ENCODE results near the gene SVIL.
"Not testable (repeated sequence)": the region's sequence is repeated elsewhere in the genome, so short reads cannot be mapped to it uniquely, and the experiment has no call there.

SVIL gene

GRCh38 chr10:29567003-29567402, 67.8 kb downstream of the SVIL start:
- no peak for DNase-seq

DNA sequence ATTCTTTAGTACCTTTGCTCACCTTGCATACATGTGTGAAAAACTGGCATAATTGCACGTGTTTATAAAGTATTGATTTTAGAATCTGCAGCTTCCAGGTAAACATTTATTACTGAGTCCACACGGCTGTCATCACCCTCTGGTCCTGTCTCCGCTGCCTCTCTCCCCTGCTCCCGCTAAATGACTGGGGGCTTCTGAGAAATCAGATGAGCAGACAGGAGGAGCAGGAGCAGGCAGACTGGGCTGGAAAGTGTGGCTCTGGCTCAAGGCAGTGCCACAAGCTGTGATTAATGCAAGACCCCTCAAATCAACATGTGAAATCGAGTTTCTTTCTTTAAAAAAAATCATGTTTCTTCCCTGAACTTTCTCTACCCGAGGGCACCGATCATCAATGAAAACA, 68.6 kb downstream of the SVIL start:
- not testable (repeated sequence) for DNase-seq

DNA sequence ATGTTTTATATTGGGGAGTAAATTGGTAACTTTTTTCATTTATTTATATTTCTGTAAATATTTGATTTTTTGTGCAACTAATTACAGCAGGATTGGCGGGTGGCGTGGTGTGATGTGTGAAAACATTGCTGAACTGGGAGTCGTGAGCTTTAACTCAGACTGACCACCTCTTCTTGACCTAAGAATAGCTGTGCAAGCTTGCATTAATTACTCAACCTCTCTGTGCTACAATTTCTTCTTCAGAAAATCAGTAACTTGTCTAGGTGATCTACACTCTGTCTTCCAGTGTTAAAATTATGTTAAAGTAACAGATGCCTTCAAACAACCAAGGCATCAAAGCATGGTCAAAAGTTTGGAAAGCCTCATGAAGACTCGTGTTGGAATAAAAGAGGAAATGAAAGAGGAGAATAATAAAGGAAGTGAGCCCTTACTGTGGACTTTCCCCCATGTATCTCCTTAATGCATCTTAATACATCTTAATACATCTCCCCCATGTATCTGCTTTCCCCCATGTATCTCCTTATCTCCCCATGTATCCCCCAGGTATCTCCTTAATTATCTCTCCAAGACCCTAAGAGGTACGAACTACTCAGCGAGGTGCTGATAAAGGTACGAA, 71.2 kb downstream of the SVIL start:
- no peak for DNase-seq

- not testable (repeated sequence) for DNase-seq
These were observed 71.8 kb downstream of the SVIL start for GRCh38 chr10:29563006-29563405.

DNA sequence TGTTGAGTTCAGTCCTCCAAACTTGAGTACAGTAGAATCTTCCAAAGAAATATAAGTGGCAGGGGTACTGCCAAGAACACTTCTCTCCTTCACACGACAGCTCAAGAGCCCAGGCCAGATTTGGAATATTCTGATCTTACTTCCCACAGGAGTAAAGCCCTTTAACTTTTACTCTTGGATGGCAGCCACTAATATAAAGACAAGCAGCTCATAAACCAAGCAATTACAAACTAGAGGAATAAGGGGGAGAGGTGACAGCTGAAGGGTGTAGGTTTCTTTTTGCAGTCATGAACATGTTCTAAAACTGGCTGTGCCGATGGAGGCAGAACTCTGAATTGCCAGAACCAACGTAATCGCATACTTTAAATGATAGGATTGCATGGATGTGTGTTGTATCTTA, 74.8 kb downstream of the SVIL start:
- peak; percentile 51 for DNase-seq

DNA sequence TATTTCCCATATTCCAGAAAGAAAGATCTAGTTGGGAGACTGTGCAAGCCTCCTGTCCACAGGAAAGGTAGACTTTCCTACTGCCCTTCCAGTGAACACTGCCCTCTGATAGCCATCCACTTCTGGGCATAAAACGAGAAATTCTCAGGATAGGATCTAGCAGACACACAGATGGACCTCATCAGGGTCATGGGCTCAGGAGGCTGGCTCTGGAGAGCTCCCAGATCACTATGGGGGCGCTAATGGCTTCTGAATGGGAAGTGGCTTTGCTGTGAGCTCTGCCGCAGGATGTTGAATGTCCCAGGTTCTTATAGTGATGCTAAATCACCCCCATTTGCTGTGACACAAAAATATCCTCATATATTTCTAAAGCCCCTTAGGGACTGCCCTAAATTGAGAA, 77.1 kb downstream of the SVIL start:
- no peak for DNase-seq

- no peak for DNase-seq
These were observed 78.9 kb downstream of the SVIL start for GRCh38 chr10:29555746-29556481.

DNA sequence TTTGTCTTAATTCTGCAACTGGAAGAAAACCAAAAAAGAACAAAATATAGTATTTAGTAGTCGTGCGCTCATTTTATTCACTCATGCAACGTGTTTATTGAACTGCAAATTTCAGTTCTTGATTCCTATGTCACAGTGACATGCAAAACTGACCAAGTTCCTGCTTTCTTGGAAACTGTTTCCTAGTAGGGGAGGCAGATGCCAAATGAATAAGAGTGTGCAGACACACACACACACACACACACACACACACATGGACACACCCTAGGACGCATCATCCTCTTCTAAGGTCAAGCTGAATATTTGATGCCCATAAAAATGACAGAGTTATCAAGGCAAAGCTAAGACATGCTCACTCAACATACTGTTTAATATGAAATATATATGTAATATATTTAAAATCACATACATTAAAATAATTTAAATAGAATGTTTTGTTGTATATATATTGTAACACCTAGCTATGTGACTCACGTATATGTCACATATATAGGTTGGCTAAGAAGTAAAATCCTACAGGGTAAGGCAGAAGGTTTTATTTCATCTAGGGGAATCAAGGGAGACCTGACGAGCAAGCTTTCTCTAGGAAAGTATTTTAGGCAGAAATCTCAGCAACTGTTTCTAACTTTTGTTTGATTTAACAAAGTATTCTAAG, 79.6 kb downstream of the SVIL start:
- no peak for DNase-seq

GRCh38 chr10:29554660-29555059, 80.1 kb downstream of the SVIL start:
- no peak for DNase-seq

- DNase-seq, result no peak
These were observed 81.1 kb downstream of the SVIL start for GRCh38 chr10:29553544-29554250.

- DNase-seq, result not testable (repeated sequence)
These were observed 81.7 kb downstream of the SVIL start for GRCh38 chr10:29553116-29553515.

- not testable (repeated sequence) for DNase-seq
These were observed 85.3 kb downstream of the SVIL start for GRCh38 chr10:29549493-29549892.

- DNase-seq, result no peak
These were observed 87.9 kb downstream of the SVIL start for GRCh38 chr10:29546773-29547313.

DNA sequence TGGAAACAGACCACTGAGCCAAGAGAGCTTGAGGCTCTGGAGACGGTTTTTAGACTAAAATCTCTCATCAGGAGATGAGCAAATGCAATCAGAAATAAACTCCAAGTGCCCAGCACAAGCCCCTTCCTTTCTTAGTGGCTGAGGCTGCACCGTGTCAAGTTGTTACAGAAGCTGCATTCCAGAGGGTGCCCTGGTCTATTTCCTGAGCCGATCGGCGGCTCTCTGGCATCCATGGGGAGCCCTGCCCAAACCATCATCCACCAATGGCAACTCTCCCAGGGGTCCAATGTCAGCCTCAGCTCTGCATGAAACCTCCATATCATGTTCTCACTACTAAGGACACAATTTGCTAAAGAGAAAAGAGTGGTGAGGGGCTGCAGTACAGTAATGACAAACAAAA, 89.6 kb downstream of the SVIL start:
- no peak for DNase-seq

- no peak for DNase-seq
These were observed 91.1 kb downstream of the SVIL start for GRCh38 chr10:29543715-29544114.

- DNase-seq, result no peak
These were observed 92.0 kb downstream of the SVIL start for GRCh38 chr10:29542723-29543122.

- DNase-seq, result no peak
These were observed 93.2 kb downstream of the SVIL start for GRCh38 chr10:29541422-29542210.

DNA sequence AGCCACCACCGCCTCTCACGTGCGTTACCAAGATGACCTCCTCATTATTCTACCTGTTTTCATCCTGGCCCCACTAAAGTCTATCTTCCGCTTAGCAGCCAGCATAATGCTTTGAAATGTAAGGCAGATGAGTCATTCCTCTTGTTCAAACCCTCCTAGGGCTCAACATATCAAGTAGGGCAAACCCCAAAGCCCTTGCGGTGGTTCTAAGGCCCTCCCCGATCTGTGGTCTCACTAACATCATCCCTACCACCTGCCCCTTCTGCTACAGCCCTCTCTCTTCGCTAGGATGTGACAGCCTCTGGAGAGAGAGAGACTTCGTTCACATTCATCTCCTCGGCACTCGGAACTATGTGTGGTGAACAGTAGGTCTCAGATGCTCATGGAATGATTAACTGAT, 94.8 kb downstream of the SVIL start:
- DNase-seq, result no peak

- DNase-seq, result no peak
These were observed 95.4 kb downstream of the SVIL start for GRCh38 chr10:29539412-29539811.

GRCh38 chr10:29537799-29538198, 97.0 kb downstream of the SVIL start:
- no peak for DNase-seq

DNA sequence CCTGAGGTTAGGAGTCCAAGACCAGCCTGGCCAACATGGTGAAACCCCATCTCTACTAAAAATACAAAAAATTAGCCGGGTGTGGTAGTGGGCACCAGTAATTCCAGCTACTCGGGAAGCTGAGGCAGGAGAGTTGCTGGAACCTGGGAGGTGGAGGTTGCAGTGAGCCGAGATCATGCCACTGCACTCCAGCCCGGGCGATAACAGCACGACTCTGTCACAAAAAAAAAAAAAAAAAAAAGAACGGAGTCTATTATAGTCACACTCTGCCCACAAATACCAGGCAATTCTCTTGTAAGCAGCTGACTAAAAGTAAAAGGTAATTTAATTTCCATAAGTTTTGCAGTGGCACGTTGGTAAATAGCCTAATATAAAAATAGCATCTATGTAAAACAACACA, 98.1 kb downstream of the SVIL start:
- not testable (repeated sequence) for DNase-seq

- DNase-seq, result no peak
These were observed 98.9 kb downstream of the SVIL start for GRCh38 chr10:29535778-29536453.
